Stimulated activated CD8-positive, alpha-beta memory T cell treated with anti-CD3 and anti-CD28 coated beads, Interleukin-4, amount 100 ng/mL, for 24 hours (primary cell): Measurements from ENCODE around the gene LRP11.
A peak's percentile ranks its signal among the peaks of the same experiment; 100 is the strongest.
"Not testable (repeated sequence)": the region's sequence is repeated elsewhere in the genome, so short reads cannot be mapped to it uniquely, and the experiment has no call there.

Source experiments
- DNase-seq: peaks from one replicate; pipeline ENCODE4 v3.0.0-alpha.2; 2020; ENCODE audit warnings: low read depth

Gene LRP11, protein sequence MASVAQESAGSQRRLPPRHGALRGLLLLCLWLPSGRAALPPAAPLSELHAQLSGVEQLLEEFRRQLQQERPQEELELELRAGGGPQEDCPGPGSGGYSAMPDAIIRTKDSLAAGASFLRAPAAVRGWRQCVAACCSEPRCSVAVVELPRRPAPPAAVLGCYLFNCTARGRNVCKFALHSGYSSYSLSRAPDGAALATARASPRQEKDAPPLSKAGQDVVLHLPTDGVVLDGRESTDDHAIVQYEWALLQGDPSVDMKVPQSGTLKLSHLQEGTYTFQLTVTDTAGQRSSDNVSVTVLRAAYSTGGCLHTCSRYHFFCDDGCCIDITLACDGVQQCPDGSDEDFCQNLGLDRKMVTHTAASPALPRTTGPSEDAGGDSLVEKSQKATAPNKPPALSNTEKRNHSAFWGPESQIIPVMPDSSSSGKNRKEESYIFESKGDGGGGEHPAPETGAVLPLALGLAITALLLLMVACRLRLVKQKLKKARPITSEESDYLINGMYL

DNA sequence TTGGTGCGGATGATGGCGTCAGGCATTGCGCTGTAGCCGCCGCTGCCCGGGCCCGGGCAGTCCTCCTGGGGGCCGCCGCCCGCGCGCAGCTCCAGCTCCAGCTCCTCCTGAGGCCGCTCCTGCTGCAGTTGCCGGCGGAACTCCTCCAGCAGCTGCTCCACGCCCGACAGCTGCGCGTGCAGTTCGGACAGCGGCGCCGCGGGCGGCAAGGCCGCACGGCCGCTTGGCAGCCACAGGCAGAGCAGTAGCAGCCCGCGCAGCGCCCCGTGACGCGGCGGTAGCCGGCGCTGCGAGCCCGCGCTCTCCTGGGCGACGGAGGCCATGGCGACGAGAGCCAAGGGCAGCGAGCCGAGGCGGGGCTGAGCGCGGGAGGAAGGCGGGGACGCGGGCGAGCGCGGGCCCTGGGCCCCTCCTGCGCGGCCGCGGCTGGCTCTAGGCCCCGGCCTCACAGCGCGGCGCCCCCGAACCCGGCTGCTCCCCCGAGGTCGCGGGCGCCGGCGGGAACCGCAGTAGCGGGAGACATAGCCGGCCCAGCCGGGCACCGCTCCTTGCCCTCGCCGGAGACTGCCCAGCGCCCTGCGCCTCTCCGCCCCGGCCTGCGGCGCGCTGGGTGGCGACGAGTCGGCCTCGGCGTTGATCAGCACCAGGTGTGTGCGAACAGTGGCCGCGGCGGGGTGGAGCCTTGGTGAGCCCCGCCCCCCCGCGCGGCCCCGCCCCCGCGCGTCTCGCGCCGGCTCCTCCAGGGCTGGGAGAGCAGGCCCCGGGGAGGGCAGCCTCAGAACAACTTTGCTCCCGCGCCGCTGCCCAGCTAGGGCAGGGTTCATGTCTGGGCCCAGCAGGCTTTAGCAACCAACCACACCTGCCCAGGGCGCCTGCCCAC is at the start of gene LRP11:
TSS of gene LRP11 (minus strand) at position 662 of the 880 bp plus-strand sequence. CDS start at position 323, 339 bp downstream.
- peak; percentile 59 for DNase-seq

GRCh38 chr6:149913540-149914240 is 49.5 kb upstream of the LRP11 start:
- DNase-seq: no peak

DNA sequence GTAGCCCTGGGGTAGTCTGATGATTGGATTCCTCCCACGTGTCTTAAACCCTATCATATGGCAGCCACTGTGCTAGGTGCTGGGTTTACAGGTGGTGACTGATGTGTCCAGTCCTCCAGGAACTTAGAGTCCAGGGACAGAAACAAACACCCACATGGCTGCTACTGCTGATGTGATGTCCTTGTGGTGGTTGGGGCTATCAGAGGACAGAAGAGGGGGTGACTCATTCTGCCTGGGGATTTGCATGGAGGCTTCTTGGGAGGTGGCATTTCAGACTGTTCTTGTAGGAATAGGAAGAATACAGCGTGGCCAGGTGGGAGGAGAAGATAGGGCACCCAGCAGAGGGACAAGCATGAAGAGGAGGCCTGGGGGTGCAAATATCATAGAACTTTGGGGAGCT is 48.9 kb upstream of the LRP11 start:
- no peak for DNase-seq

DNA sequence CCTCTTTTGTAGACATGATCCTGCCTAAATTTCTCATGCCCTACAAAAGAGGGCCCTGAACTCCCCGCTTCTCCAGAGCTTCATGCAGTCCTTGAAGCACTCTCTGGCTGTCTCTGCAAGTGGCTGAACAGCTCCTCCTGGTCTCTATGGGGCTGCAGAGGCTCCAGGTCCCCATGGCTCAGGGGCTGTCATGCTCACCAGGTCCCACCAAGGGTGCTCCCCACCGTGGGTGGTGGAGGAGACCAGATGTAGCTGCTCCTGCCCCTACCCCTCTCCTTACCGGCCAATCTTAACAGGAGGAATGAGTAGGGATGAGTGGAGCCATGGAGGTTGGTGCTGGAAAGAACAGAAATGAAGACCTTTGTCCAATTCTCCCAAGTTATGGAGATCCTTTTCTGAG is 48.5 kb upstream of the LRP11 start:
- DNase-seq: not testable (repeated sequence)

DNA sequence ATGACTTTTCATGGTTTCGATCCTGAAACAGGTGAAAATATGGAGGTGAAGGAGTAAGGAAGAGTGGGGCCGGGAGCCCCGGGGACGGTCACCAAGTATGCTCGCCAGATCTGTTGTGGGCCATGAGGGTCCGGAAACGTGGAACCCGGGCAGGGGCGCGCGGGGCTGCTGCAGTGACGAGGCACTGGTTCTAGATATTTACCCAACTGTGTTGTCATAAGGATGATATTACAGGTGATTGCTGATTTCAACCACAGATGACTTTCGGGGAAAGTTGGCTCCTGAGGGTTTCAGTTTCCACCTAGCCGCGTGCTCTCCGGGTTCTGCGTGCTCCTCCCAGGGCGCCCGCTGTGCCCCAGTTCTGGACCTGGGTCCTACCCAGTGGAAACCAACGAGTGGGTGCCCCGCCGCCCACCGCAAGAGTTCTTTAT is 46.6 kb upstream of the LRP11 start:
- no peak for DNase-seq

DNA sequence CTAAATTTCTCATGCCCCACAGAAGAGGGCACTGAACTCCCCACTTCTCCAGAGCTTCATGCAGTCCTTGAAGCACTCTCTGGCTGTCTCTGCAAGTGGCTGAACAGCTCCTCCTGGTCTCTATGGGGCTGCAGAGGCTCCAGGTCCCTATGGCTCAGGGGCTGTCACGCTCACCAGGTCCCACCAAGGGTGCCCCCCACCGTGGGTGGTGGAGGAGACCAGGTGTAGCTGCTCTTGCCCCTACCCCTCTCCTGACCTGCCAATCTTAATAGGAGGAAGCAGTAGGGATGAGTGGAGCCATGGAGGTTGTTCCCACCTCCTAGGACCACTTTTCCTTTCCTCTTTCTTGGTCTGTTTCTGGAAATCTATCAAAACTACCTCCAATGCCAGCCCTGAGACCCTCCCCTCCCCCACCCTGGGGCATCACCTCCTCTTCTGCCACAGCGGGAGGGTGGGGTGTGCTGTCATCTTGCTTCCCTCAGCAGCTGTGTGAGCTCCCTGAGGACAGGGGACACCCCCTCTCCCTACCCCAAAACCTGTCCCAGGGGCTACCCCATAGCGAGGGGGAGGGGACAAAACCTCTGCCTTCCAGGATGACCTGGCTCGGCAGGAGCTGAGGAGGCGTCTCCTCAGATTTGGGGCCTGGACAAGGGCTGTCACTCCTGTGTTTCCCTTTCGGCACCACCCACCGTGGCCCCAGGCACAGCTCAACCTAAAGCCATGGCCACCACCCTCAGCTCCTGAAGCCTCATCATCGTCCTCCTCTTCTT is 45.7 kb upstream of the LRP11 start:
- no peak for DNase-seq

GRCh38 chr6:149908480-149908879 is 44.3 kb upstream of the LRP11 start:
- not testable (repeated sequence) for DNase-seq

GRCh38 chr6:149907317-149907716 is 43.2 kb upstream of the LRP11 start:
- DNase-seq: no peak

GRCh38 chr6:149906405-149906804 is 42.2 kb upstream of the LRP11 start:
- no peak for DNase-seq

- DNase-seq: no peak
Measured at GRCh38 chr6:149905911-149906371, 41.8 kb upstream of the LRP11 start.

- no peak for DNase-seq
Measured at GRCh38 chr6:149905371-149905910, 41.3 kb upstream of the LRP11 start.

- DNase-seq: no peak
Measured at GRCh38 chr6:149904661-149905370, 40.7 kb upstream of the LRP11 start.

DNA sequence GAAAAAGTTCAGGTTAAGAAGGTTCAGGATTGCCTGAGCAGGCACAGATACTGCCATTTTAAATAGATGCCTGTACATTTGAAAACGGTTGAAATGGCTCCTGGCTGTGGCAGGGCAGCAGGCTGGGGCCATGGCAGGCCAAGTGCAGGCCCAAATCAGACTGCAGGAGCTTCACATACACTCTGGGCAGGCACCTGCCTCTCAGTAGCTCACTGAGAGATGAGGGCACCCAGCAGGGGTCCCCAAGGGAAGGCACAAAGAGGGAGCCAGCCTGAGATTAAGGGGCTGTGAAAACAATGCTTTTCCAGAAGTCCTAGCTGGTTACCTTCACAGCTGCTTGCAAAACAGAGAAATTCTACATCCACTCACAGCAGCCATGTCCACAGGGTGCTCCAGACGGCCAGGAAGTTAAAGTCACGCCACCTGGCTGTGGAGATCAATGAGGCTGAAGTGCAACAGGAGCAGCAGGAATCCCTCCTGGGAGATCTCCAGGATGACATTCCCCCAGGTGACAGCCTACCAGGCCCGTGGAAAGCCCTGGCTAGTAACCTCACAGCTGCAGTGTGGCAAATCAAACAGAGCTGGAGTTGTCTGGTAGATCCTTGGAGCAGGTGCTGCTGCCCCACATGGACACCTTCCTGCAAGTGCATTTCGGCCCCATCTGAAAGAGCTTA is 39.9 kb upstream of the LRP11 start:
- no peak for DNase-seq

- DNase-seq: no peak
Measured at GRCh38 chr6:149901444-149902140, 37.4 kb upstream of the LRP11 start.

GRCh38 chr6:149900620-149901443 is 36.7 kb upstream of the LRP11 start:
- DNase-seq: no peak

DNA sequence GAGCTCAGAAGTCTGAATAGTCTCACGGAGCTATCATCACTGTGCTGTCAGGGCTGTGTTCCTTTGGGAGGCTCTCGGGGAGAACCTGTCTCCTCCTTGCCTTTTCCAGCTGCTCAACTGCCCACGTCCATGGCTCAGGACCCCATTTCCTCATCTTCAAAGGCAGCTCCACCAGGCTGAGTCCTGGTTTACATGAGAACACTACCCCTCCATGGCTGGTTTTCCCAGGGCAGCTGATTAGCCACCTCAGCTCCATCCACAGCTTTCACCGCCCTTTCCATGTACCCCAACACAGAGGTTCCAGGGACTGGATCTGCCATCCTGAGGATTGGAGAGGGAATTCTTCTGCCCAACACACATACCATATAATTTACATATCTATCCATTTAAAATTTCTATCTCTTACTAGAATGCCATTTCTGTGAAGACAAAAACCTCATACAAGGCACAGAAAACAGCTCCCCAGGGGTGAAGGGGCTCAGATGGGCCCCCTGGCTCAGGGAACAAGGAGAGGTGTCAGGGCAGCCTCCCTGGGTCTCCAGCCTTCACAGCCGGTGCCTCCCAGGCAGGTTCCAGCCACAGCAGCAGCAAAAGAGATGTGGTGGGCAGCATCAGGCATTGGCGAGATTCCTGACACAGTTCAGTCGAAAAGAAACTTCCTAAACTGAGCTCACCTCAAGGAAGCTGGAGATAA is 35.9 kb upstream of the LRP11 start:
- DNase-seq: no peak

DNA sequence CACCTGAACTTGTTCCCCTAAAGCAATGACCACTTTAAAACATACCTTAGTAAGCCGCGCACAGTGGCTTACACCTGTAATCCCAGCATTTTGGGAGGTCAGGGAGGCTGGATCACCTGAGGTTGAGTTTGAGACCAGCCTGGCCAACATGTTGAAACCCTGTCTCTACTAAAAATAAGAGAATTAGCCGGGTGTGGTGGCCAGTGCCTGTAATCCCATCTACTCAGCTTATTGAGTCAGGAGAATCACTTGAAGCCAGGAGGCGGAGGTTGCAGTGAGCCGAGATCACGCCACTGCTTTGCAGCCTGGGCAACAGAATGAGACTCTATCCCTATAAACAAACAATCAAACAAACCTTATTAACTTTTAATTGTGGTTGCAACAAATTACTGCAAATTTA is 35.3 kb upstream of the LRP11 start:
- DNase-seq: no peak

GRCh38 chr6:149898966-149899365 is 34.8 kb upstream of the LRP11 start:
- DNase-seq: no peak
